CD14-positive monocyte (primary cell): ENCODE data around the gene DTNB. TPM values are rescaled to one million over a fixed set of nuclear protein-coding genes. Genes with fewer than 3 reads are reported as not detected.
A peak's percentile ranks its signal among the peaks of the same experiment; 100 is the strongest.

Experiments used
- DNase-seq, 3 donors: peaks; one replicate each; pipeline ENCODE4 v3.0.0-alpha.2; 2011 to 2022
- H2AFZ ChIP-seq: 2 replicates; pipeline ENCODE4 v1.6.0; 2012; ENCODE audit warnings: mild to moderate bottlenecking, low read depth, low read length, inconsistent platforms; ENCODE audit not compliant: insufficient read depth, poor library complexity, severe bottlenecking
- H3K27ac ChIP-seq, 2 donors: 1 replicate in 1 of 2; 2 replicates in 1 of 2; pipeline ENCODE4 v1.5.1; 2012 to 2013; ENCODE audit warnings: low read length in 2 of 2, control low read depth in 1 of 2, inconsistent platforms in 1 of 2, low read depth in 1 of 2, mild to moderate bottlenecking in 1 of 2
- H3K27me3 ChIP-seq, 2 donors: one replicate each; pipeline versions ENCODE4 v1.6.0 to v1.6.1; 2011 to 2013; ENCODE audit warnings: low read length in 2 of 2; ENCODE audit not compliant: control insufficient read depth in 2 of 2, insufficient read depth in 2 of 2
- H3K36me3 ChIP-seq, 2 donors: replicated peaks in 1 of 2; 1 replicate in 1 of 2; 2 replicates in 1 of 2; pipeline versions ENCODE4 v1.5.1 to v1.6.1; 2012 to 2013; ENCODE audit warnings: low read length in 2 of 2, control low read depth in 1 of 2, inconsistent platforms in 1 of 2, mild to moderate bottlenecking in 1 of 2; ENCODE audit not compliant: insufficient read depth in 2 of 2, control insufficient read depth in 1 of 2
- H3K4me1 ChIP-seq, 2 donors: 1 replicate in 1 of 2; 2 replicates in 1 of 2; pipeline versions ENCODE4 v1.5.1 to v1.6.1; 2012 to 2013; ENCODE audit warnings: low read length in 2 of 2, control low read depth in 1 of 2, inconsistent platforms in 1 of 2, mild to moderate bottlenecking in 1 of 2, moderate library complexity in 1 of 2; ENCODE audit not compliant: insufficient read depth in 2 of 2, control insufficient read depth in 1 of 2
- H3K4me2 ChIP-seq: replicated peaks from 2 replicates; pipeline ENCODE3; 2012; ENCODE audit warnings: low read length, moderate library complexity, mild to moderate bottlenecking; ENCODE audit not compliant: poor library complexity, severe bottlenecking; ENCODE audit errors: extremely low read depth
- H3K4me3 ChIP-seq, 3 experiments: fragments of 200-600 bp in 1 of 3; sonication (generic) in 1 of 3; replicated peaks in 1 of 3; 1 replicate in 2 of 3; 2 replicates in 1 of 3; pipeline ENCODE4 v1.5.1; 2011 to 2013; ENCODE audit warnings: low read length in 3 of 3, mild to moderate bottlenecking in 3 of 3, control low read depth in 2 of 3, low read depth in 2 of 3, inconsistent platforms in 1 of 3, moderate library complexity in 1 of 3
- H3K79me2 ChIP-seq: 2 replicates; pipeline ENCODE4 v1.6.0; 2012; ENCODE audit warnings: mild to moderate bottlenecking, control low read depth, inconsistent platforms, low read length, moderate library complexity; ENCODE audit not compliant: insufficient read depth
- H3K9ac ChIP-seq: 2 replicates; pipeline ENCODE4 v1.6.0; 2017; ENCODE audit warnings: low read length, mild to moderate bottlenecking; ENCODE audit not compliant: insufficient read depth, poor library complexity, severe bottlenecking
- H3K9me3 ChIP-seq, 2 donors: replicated peaks in 1 of 2; 1 replicate in 1 of 2; 2 replicates in 1 of 2; pipeline versions ENCODE4 v1.5.1 to v1.6.1; 2012 to 2013; ENCODE audit warnings: low read length in 2 of 2, control low read depth in 1 of 2; ENCODE audit not compliant: control insufficient read depth in 1 of 2, insufficient read depth in 1 of 2
- H4K20me1 ChIP-seq: 2 replicates; pipeline ENCODE4 v1.6.0; 2012; ENCODE audit warnings: mild to moderate bottlenecking, low read length, control low read depth, moderate library complexity; ENCODE audit not compliant: insufficient read depth
- H3K27ac Mint-ChIP-seq, 7 donors: one replicate each; pipeline ENCODE4 v1.8.0; 2020; ENCODE audit warnings: mild to moderate bottlenecking in 7 of 7, mixed read lengths in 7 of 7, moderate library complexity in 6 of 7, inconsistent platforms in 2 of 7
- H3K27me3 Mint-ChIP-seq, 3 donors: one replicate each; pipeline ENCODE4 v1.8.0; 2021 to 2022; ENCODE audit warnings: low read depth in 3 of 3, mild to moderate bottlenecking in 3 of 3, mixed read lengths in 3 of 3, moderate library complexity in 3 of 3, inconsistent platforms in 1 of 3
- H3K36me3 Mint-ChIP-seq, 2 donors: one replicate each; pipeline ENCODE4 v1.8.0; 2020; ENCODE audit warnings: mixed read lengths in 2 of 2, inconsistent platforms in 1 of 2, mild to moderate bottlenecking in 1 of 2
- H3K4me1 Mint-ChIP-seq: one replicate; pipeline ENCODE4 v1.8.0; 2020; ENCODE audit warnings: mild to moderate bottlenecking, mixed read lengths
- H3K4me3 Mint-ChIP-seq, 2 donors: one replicate each; pipeline ENCODE4 v1.8.0; 2020; ENCODE audit warnings: mild to moderate bottlenecking in 2 of 2, mixed read lengths in 2 of 2, moderate library complexity in 1 of 2
- H3K9me3 Mint-ChIP-seq, 7 donors: one replicate each; pipeline ENCODE4 v1.8.0; 2020 to 2022; ENCODE audit warnings: mixed read lengths in 7 of 7, mild to moderate bottlenecking in 6 of 7, moderate library complexity in 6 of 7, inconsistent platforms in 2 of 7
- CTCF ChIP-seq: fragments of 200-600 bp; IDR thresholded peaks from one replicate; pipeline ENCODE4 v1.8.0; 2022; ENCODE audit warnings: antibody characterized with exemption, mild to moderate bottlenecking
- WGBS: methylation state at CpG from one replicate; pipeline ENCODE4 v1.1.5; 2013; ENCODE audit warnings: missing lambda C conversion rate; ENCODE audit not compliant: insufficient coverage; 5-methylcytosine and 5-hydroxymethylcytosine counted together
- intact Hi-C, 2 donors: fragments of 100-400 bp; cut with micrococcal nuclease; formaldehyde crosslinking; loops; one replicate each; pipeline versions ENCODE4 v1.15.0 to v1.15.1; 2023
- polyA plus RNA-seq, 3 donors: library from polyadenylated mRNA; depleted of rRNA in 1 of 3; unstranded in 2 of 3; stranded (reverse) in 1 of 3; fragments of 300-500 nt in 2 of 3; fragments of >200 nt in 1 of 3; fragmentation: Illumina TruSeq in 2 of 3; gene quantifications; 1 replicate in 2 of 3; 2 replicates in 1 of 3; pipeline ENCODE4 v1.2.3, GENCODE V29; 2012 to 2021

DTNB gene
- polyA plus RNA-seq, 3 donors: 3.0 to 4.2 (median 3.3) TPM

GRCh38 chr2:25561136-25561850, 112.1 kb downstream of the DTNB start:
- Mint-ChIP-seq H3K36me3 (peaks cover 4 to 10% of the 10 kb centered on the region in 2 donors), H3K27me3 (peaks cover 0 to 2% (median 0%) of the 10 kb centered on the region in 3 donors), H3K9me3 (peaks cover 0 to 6% (median 0%) of the 10 kb centered on the region in 7 donors), H3K4me3 (no peak overlapping the region), H3K27ac (peak overlapping the region in 3 of 7 donors; percentile 22 to 62 (median 50)), H3K4me1 (peaks cover 43% of the 10 kb centered on the region)
- no peak overlapping the region for H3K4me3 ChIP-seq
- no peaks in the 10 kb centered on the region for H3K27me3 ChIP-seq
- intact Hi-C loops: loop anchor here in 1 of 2 donors (10.0 kb wide), 1 partner anchor 76 kb away; no protein-coding TSS in a partner anchor
- no peaks in the 10 kb centered on the region for H3K79me2 ChIP-seq
- H3K4me2 ChIP-seq: no peak overlapping the region
- no peak overlapping the region for H3K27ac ChIP-seq
- no peaks in the 10 kb centered on the region for H3K36me3 ChIP-seq
- no peak for TF ChIP-seq CTCF
- H3K9ac ChIP-seq: no peak overlapping the region
- H3K4me1 ChIP-seq: peaks cover 43 to 51% of the 10 kb centered on the region in 2 donors
- 78% methylated on average over 2 of the region's 5 CpGs for WGBS
- no peaks in the 10 kb centered on the region for H3K9me3 ChIP-seq
- DNase-seq: no peak
- H2AFZ ChIP-seq: no peak overlapping the region
- no peaks in the 10 kb centered on the region for H4K20me1 ChIP-seq

GRCh38 chr2:25559148-25559547, 114.2 kb downstream of the DTNB start:
- Histone ChIP-seq H2AFZ (peak overlapping the region; percentile 27), H4K20me1 (no peaks in the 10 kb centered on the region), H3K79me2 (no peaks in the 10 kb centered on the region), H3K36me3 (no peaks in the 10 kb centered on the region), H3K27me3 (no peaks in the 10 kb centered on the region), H3K4me3 (peak overlapping the region in 1 of 3 experiments; percentile 33), H3K27ac (peak overlapping the region; percentile 25 to 80), H3K9me3 (no peaks in the 10 kb centered on the region), H3K9ac (no peak overlapping the region), H3K4me1 (peaks cover 39 to 49% of the 10 kb centered on the region in 2 donors), H3K4me2 (peak overlapping the region; percentile 64)
- Mint-ChIP-seq H3K27ac (peak overlapping the region; percentile 91 to 99 (median 94)), H3K27me3 (peaks cover 0 to 2% (median 0%) of the 10 kb centered on the region in 3 donors), H3K9me3 (peaks cover 0 to 6% (median 0%) of the 10 kb centered on the region in 7 donors), H3K4me3 (peak overlapping the region in 1 of 2 donors; percentile 54), H3K4me1 (peaks cover 44% of the 10 kb centered on the region), H3K36me3 (peaks cover 4 to 10% of the 10 kb centered on the region in 2 donors)
- WGBS: over 99% methylated on average over 10 of the region's 10 CpGs
- intact Hi-C loops: loop anchor here in 1 of 2 donors (10.0 kb wide), 1 partner anchor 284 kb away; no protein-coding TSS in a partner anchor
- no peak for TF ChIP-seq CTCF
- DNase-seq: no peak
